Measurements from ENCODE around the gene TOP2A. TPM values are rescaled to one million over a fixed set of nuclear protein-coding genes. Genes with fewer than 3 reads are reported as not detected.

TOP2A gene
- total RNA-seq, 1 donor from 2014 or later: 5.2 TPM

DNA sequence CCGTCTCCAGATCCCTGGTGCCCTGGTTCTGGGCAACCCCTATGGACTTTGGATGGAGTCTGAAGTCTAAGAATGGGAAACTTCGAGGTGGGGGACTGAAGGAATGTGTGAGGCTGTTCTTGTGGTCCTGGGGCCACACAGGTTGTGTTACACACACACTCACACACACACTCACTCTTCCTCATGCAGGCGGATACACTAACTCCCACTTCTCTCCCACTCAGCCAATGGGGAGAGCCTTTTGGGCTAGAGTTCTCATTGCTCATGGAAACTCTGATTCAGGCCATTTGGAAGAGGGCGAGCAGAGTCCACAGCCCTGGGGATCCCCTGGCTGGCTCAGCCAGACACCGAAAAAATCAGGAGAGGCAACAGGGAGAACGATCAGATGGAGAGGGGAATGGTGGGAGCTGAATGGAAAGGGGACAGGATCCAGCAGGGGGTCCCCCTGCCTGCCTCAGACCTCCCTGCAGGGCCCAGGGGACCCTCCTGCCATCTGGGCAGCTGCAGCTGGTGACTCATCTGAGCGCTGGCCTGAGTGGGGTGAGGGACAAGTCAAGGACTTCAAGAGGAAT, 34.6 kb upstream of the TOP2A start:
- no peak for DNase-seq (ENCODE audit: low spot score)

DNA sequence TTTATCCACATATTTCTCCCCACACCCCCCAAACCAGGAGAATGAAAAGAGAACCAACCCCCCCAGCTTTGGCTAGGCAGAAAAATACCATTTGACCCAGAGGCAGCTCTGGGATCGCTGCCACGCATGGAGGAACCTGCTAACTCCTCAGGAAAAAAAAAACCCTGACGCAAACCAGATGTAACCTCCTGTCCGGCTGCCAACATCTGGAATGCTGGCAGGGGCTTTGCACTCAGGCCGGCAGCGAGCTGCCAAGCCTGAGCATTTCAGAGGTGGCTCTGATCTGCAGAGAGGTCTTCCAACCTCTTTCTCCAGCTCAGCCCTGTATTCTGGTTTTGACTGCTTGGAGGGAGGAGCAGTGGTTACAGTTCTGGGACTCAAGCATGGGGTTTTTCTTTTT, 33.7 kb upstream of the TOP2A start:
- peak; percentile 61 for DNase-seq (ENCODE audit: low spot score)

DNA sequence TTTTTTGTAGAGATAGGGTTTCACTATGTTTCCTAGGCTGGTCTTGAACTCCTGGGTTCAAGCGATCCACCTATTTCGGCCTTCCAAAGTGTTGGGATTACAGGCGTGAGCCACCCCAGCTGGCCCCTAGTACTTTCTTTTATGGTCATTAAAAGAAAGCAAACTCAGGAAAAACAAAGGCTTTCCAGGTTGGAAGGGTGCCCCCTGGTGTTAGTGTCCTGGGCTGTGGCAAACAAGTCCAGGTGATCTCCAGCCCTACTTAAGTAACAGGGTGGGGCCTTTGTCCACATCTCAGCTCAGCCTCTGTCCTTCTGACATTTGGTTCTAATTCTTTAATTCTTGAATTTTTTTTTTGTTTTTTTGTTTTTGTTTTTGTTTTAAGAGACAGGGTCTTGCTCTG, 32.5 kb upstream of the TOP2A start:
- DNase-seq (ENCODE audit: low spot score): no peak

DNA sequence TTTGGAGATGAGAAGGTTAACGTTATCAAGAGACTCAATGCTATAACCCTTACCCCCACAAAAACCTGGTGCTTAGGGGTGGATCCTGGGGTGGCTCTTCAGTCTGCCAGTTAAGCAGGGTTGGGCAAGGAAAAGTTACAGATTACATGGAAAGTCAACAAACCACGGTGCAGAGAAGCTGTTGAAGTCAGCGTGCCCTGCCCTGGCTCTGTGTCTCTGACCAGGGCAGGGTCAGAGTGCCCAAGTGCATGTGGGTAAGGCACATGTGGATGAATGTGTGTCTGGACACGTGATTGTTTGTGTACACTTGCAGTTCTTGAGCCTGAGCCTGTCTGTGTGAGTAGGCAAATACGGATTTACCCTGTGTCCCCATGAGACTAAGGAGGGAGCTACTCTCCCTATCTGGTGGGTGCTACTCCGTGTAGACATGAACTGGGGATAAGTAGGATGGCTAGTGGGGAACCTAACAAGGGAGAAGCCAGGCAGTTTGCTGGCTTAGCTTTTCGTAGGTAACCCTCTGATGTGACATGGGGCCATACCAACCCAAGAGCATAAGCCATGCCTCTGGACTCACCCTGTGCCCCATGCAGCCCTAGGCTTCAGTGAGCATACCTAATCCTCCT, 31.1 kb upstream of the TOP2A start:
- peak; percentile 86 for DNase-seq (ENCODE audit: low spot score)

DNA sequence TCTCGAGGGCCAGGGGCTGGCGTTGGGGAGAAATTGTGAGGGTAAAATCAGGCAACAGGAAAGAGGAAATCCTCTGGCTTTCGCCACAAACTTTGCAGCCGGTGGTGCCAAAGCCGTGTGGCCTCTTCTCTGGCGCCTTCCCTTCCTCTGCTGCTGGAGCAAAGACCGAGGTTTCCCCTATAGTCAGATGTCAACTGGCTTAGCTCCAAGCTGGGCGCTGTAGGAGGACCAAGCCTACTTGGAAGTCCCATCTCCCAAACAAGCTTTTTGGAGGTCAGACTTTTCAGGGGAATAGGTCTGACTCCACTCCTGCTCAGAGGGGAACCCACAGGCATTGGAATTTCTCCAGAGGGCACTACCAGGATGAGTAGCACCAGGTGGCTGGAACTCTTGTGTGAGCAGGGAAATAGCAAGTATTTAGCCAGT, 30.5 kb upstream of the TOP2A start:
- DNase-seq (ENCODE audit: low spot score): no peak

DNA sequence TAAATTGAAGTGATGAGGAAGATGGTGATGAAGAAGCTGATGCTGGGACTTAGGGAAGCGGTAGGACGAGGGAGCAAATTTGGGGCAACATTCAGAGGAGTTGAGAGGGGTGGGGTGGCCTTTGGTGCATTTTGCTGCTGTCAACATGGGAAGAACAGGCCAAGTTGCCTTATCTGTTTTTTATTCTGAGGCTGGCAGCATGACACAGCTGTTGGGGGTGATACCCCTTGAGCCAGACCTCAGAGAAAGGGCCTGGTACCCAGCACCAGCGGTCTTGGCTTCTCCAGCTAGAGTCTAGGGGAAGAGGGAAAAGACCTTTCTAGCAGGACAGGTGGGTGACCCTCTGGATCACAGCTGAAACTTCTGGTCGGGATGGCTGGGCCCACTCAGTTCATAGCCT, 30.1 kb upstream of the TOP2A start:
- no peak for DNase-seq (ENCODE audit: low spot score)

DNA sequence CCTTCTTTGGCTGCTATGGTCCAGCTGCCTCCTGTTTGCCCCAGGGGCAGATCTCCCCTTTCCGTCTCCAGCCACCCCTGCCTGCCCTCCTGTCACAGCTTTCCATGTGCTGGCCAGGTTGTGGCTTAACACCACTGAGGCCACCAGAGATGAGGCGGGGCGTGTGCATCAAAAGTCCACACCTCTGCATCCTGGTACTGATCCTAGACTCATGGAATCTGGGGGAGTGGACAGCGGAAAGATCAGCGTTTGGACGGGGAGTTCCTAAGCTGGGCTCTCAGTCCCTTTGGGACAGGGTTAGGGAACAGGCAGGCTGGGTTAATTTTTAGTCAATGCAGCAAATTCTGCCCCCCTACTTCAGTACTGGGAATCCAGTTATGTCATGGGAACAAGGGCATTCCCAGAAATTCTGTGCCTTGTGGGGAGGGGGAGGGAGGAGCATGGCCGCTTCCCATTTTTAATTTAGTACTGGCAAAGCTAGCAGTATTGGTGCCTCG, 29.5 kb upstream of the TOP2A start:
- DNase-seq (ENCODE audit: low spot score): no peak

DNA sequence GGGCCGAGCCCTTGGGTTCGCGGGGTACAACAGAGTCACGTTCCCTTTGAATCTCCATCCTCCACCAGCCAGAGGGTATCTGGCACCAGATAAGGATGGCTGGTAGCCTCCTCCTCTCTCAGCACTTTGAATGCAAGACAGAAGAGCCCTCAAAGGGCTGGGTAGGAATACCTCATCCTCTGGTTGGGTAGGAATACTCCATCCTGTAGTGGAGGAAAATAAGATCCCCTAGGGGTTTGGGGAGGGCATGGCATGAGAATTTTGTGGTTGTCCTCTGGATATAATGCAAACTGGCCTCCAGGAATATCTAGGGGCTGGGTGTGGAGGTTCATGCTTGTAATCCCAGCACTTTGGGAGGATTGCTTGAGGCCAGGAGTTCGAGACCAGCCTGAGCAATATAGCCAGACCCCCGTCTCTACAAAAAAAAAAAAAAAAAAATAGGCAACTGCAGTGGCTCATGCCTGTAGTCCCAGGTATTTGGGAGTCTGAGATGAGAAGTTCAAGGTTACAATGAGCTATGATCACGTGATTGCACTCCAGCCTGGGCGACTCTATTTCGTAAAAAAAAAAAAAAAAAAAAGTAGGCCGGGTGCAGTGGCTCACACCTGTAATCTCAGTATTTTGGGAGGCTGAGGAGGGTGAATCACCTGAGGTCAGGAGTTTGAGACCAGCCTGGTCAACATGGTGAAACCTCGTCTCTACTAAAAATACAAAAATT, 28.2 kb upstream of the TOP2A start:
- DNase-seq (ENCODE audit: low spot score): no peak

- DNase-seq (ENCODE audit: low spot score): no peak
These were observed 26.5 kb upstream of the TOP2A start for GRCh38 chr17:40443988-40444899.

DNA sequence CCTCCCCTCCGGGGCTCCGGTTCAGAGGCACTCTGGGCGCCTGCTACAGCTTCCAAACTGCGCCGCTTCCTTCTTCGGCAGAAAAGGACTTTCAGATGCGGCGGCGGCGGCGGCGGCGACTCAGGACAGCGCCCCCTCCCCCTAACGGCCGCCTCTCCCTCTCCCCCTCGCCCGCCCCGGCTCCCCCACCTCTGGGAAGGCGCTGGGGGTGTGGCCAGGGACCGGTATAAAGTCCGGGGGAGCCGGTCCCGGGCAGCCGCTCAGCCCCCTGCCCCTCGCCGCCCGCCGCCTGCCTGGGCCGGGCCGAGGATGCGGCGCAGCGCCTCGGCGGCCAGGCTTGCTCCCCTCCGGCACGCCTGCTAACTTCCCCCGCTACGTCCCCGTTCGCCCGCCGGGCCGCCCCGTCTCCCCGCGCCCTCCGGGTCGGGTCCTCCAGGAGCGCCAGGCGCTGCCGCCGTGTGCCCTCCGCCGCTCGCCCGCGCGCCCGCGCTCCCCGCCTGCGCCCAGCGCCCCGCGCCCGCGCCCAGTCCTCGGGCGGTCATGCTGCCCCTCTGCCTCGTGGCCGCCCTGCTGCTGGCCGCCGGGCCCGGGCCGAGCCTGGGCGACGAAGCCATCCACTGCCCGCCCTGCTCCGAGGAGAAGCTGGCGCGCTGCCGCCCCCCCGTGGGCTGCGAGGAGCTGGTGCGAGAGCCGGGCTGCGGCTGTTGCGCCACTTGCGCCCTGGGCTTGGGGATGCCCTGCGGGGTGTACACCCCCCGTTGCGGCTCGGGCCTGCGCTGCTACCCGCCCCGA, 25.7 kb upstream of the TOP2A start, which contains the start of gene IGFBP4:
IGFBP4 (plus strand) TSS at position 255 of the 792 bp plus-strand sequence; CDS start at position 541, 286 bp downstream.
- peak; percentile 72 for DNase-seq (ENCODE audit: low spot score)

DNA sequence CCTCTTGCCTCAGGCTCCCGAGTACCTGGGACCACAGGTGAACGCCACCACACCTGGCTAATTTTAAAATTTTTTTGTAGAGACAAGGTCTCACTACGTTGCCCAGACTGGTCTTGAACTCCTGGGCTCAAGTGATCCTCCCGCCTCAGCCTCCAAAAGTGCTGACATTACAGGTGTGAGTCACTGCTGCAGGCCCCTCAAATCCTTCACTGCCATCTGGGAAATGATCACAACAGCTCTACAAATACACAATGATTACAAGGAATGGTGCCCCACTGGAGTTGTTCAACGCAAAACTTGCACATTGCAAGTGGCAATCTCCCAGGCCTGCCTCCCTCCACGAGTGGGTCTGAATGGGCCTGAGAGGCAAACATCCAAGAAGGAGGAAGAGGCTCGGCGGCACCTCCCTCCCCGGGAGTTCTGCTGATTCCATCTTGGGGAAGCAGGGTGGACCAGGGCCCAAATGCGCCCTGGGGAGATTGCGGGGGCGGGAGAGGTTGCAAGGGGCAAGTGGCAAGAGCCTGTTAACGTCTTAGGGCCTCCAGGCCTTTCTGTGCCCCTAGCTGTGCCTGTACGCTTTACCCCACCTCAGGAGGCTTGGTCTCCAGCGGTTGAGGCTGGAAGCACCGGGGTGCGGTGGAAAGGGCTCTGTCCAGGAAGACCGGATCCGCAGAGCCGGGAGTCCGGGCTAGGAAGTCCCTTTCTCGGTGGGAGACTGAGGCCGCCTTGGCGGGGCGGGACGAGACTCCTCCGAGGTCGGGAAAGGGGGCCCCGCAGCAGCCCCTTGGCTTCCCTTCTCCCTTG, 24.9 kb upstream of the TOP2A start:
- DNase-seq (ENCODE audit: low spot score): no peak

GRCh38 chr17:40440166-40440565, 22.5 kb upstream of the TOP2A start:
- no peak for DNase-seq (ENCODE audit: low spot score)

- no peak for DNase-seq (ENCODE audit: low spot score)
These were observed 19.5 kb upstream of the TOP2A start for GRCh38 chr17:40437095-40437732.

GRCh38 chr17:40436636-40437035, 18.9 kb upstream of the TOP2A start:
- no peak for DNase-seq (ENCODE audit: low spot score)

DNA sequence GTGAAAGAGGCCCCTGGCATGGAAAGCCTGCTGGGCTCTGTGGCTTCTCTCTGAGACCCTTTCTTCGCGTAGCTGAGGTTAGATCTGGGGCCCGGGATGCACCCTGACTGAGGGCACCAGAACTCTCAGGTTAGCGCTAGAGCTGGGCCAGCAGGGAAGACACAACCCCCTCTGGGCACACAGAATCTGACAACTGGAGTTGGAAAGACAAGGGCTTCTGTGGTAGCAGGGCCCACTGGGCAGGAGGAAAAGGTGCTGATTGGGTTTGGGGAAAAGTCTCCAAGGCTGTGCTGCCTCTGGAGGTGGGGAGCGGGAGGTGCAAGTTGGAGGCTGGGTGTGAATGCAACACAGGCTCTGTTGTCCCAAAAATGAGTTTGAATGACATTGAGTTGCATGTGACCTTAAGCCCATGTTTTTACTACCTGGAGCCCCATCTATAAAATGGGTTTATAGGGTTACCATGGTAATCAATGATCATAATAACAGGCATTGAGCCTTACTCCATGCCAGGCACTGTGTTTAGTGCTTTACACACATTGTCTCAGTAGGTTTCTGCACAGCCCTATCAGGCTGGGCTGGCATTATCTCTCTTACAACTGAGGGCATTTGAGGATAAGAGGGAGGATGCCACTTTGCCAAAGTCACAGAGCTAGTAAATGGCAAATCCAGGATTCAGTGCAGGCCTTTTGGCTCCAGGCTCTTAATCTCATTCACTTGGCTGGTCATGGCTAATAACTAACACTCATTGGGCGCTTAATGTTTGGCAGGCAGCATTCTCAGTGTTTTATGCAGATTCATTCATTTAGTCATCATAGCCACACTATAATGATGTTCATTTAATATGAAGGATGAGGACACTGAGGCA, 16.1 kb upstream of the TOP2A start:
- DNase-seq (ENCODE audit: low spot score): no peak

GRCh38 chr17:40432864-40433528, 15.3 kb upstream of the TOP2A start:
- peak; percentile 59 for DNase-seq (ENCODE audit: low spot score)

DNA sequence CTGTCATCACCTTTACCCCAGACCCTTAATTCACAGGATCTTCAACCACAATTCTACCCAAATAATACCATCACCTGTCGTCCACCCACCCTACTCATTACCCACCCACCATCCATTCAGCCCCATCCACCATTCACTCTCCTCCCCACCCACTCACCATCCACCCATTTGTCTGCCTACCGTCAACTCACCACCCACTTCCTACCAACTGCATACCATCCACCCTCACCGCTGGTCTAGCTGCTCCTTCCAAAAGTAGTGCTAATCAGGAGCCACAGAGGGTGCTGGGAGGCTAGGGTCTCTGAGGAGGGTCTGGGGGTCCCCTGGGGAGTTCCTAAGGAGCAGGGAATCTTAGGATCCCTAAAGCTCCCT, 13.5 kb upstream of the TOP2A start:
- DNase-seq (ENCODE audit: low spot score): no peak
